NOMO-1 treated with dmso at 0.1 percent for 144 hours (cell line): ENCODE measurements around the gene NFATC2.

Experiments used
- DNase-seq: peaks from one replicate; lab custom pipeline; 2025; ENCODE audit not compliant: unreplicated experiment; lab: John Stamatoyannopoulos, UW

The NFATC2 gene

GRCh38 chr20:51456511-51457509 is 85.7 kb downstream of the NFATC2 start:
- no peak for DNase-seq

- no peak for DNase-seq
These were observed 88.2 kb downstream of the NFATC2 start for GRCh38 chr20:51454250-51454865.

DNA sequence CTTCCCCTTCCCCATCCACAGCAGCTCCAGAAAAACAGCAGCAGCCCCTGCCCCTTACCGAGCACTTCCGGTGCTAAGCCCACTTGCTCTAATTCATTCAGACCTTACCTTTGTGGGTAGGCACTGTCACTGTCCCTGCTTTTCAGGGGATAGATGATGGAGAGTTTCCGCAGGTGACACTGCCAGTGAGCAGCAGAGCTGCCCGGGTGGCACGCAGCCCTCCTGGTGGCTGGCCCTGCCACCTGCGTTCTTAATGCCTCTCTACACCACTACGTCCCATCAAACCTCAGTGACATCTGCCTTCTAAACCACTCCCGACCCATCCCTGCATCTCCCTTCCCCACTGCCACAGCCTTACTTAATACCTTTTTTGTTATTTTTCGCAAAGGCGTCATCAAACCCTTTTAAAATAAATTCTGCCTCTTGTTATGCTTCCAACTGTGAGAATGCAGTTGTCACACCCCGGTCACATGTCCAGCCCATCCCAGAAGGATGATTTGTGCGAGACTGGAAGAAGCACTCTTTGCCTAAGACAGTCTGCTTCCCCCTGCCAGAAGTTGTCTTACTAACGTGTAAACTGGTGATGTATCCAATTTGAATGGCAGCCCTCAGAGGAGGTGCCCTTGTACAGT is 89.7 kb downstream of the NFATC2 start:
- no peak for DNase-seq

DNA sequence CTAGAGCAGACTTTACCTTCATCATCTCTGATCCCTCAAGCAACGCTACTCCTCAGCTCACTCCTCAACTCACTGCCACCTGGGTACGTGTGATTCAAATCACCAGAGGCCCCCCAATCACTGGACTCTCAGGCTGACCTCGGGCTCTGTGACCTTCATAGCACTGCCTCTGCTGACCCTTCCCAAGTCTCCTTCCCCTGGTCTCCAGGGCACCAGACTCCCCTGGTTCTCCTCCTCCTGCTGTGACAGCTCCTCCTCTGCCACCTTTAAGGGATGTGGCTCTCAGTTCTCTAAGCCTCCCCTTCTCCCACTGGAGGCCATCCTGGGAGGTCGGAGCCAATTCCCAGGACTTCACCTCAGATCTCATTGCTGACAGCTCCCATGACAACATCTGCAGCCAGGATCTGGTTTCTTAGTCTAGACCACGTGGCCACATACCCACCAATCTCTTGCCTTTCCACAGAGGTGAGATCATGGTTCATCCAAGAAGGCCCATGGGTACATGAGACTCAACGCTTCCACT is 90.4 kb downstream of the NFATC2 start:
- no peak for DNase-seq

- DNase-seq, result no peak
These were observed 91.0 kb downstream of the NFATC2 start for GRCh38 chr20:51451484-51451883.

DNA sequence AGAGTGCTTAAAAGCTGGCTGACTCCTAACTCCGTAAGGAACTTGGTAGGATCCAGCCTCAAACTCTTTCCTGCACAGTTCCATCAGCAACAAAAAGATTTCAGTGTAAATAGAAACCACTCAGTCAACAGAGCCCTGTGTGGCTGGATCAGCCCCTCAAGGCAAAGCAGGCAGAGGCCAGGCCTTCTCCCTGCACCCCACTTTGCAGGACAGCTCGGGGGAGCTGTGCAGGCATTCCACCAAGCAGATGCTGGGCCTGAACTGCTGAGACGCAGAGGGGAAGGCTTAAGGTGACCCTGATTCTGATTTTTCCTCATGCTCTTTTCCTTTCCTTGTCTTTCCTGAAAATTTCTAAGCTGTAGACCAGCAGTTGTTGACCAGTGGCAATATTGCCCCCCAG is 91.5 kb downstream of the NFATC2 start:
- DNase-seq, result no peak

DNA sequence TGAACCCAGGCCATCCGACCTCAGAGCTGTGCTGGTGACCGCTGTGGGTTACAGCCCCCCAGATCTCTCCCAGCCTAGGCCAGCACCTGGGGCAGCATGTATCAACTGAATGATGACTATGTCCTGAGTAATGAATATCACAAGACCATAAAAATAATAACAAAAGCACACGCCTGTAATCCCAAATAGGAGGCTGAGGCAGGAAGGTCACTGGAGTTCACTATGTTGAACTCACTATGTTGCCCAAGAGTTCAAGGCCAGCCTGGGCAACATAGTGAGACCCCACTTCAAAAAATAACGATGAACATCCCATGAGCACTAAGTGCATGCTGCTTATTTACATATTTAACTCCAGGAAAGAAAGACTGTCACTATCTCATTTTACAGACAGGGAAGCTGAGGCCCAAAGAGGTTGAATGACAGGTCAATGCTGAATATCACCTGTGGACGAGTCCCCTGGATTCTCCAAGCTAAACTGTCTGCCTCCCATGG is 92.3 kb downstream of the NFATC2 start:
- DNase-seq, result no peak

DNA sequence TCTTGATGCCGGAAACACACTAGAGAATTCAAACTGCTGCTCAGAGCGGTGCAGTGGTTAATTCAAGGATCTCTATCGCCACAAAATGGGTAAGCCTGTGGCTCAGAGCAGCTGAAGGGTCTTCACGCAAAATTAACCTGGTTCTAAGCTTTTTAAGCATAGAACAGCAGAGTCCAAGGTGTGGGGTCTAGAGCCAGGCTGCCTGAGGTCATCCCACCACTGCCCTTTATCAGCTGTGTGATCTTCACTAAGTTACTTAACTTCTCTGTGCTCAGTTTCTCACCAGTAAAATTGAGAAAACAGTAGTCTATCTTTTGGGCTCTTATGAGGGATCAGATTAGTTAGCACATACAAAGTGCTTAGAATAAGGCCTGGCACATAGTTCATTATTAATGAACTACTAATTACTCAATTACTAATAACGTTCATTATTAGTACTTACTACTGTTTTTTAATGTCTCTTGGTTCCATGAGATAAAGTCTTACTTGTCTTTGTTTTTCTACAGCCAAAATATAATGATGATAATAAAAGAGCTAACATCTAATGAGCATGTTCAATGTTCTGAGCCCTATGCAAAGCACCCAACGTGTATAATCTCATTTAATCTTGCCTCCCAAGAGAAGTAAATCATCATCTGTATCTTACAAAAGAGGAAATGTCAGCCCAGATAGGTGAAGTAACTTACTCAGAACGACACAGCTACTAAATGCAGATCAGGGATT is 92.9 kb downstream of the NFATC2 start:
- DNase-seq, result no peak

- no peak for DNase-seq
These were observed 94.8 kb downstream of the NFATC2 start for GRCh38 chr20:51447765-51448148.

- DNase-seq, result no peak
These were observed 95.3 kb downstream of the NFATC2 start for GRCh38 chr20:51447097-51447764.

DNA sequence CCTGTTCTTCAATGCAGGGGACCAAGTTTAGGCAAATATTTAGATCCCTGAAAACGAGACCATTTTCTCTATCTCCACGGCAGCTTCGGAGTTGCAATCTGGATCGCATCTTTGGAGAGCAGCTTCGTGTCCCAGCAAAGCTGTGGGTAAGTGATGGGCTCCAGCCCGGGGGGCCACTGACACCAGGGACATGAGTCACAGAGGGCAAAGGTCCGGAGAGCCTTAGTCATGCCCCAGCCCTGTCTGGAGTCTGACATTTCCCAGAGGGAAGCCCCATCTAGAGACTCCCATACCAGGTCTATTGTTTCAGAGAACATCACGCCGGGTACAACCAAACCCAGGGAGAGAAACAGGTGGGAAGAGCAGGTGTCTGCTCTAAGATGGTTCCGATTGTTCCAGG is 95.9 kb downstream of the NFATC2 start:
- DNase-seq, result no peak

- no peak for DNase-seq
These were observed 96.3 kb downstream of the NFATC2 start for GRCh38 chr20:51446230-51446629.

GRCh38 chr20:51445591-51445990 is 96.9 kb downstream of the NFATC2 start:
- DNase-seq, result no peak

DNA sequence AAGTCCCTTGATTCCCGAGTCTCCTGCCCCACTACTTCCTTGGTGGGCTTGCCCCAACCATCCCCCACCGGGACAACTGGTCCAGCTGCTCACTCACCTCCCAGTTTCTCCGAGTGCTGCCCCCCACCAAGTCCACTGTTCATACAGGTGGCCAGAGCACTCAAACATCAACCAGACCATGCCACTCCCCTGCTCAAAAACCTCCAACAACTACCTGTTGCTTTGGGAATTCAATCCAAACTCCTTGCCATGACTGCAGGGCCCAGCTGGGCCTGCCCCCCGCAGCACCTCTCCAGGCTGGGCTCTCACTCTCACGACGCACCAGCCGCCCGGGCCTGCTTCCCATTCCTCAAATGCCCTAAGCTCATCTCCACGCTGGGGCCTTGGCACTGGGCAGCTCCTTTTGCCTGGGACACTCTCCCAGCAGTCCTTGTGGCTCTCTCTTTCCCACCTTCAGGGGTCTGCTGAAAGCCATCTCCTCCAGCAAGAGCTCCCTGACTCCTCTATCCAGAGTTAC is 97.5 kb downstream of the NFATC2 start:
- DNase-seq, result no peak

DNA sequence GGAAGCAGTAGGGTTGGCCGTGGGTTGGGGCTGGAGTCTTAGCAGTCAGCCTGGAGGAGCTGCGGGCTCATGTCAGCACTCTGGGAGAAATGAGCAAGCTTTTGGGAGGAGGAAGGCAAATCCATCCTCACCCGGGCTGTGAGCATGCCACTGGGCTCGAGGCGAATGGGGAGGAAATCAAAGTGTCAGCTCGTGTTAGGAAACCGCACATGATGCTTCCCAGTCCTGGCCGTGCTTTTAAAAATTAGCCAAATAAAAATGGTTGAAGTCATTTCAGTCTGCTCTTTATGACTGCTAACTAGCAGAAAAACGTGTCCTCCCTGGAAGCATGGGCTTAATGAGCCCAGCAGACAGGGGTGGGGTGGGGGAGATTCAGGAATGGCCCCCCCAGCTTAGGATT is 98.1 kb downstream of the NFATC2 start:
- no peak for DNase-seq

GRCh38 chr20:51442602-51443001 is 99.9 kb downstream of the NFATC2 start:
- DNase-seq, result no peak

DNA sequence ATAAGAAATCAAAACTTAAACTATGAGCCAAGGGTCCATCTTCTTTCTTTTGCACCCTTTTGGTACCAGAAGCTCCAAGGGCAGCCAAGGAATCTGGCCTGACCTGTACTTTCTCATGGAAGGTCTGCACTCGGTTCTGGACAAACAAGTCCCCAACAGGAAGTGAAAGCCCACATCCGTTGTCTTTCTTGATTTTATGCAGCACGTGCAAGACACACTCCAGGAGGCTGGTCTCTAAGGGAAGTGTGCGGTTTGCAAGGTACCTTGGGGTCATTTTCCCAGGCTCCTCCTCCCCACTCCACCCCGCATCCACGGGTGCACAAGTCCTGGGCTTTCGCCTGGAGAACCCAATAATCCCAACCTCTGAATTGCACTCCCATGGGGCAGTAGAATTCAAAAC is 101.9 kb downstream of the NFATC2 start:
- DNase-seq, result peak; percentile 20

GRCh38 chr20:51439160-51439689 is 103.3 kb downstream of the NFATC2 start:
- DNase-seq, result no peak

DNA sequence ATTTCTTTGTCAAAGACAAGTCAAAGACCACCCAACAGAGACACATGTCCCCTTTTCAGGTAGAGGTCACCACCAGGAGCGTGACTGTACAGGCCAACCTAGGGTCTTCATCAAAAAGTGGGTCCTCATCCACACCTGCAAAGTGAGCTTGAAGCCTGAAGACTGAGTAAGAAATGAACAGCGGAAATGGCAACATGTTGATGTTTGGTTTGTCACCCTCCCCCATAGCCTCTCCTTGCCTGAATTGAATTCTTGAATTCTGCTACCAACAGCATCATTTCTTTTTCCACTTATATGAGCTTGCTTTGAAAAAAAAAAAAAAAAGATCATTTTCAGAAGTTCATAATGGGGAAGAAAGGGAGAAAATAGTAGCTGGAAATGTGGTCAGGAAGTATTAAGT is 104.4 kb downstream of the NFATC2 start:
- no peak for DNase-seq
